PC-9 (cell line): Measurements from ENCODE around the gene ANKRD18A. TPM values are rescaled to one million over a fixed set of nuclear protein-coding genes. Genes with fewer than 3 reads are reported as not detected.

Source experiments
- BruUV-seq: library from RNA; stranded (reverse); fragments of 400-500 nt; replicated peaks from 2 replicates; lab custom pipeline; 2021; lab: Mats Ljungman, UMichigan
- CTCF ChIA-PET: fragments of 300-600 bp; sonication (Branson Sonifier 250); formaldehyde crosslinking; loops from one replicate; lab custom pipeline; 2022; ENCODE audit warnings: antibody characterized with exemption; lab: Charles Lee
- POLR2A ChIA-PET: fragments of 300-600 bp; sonication (Branson Sonifier 250); formaldehyde crosslinking; loops from one replicate; lab custom pipeline; 2022; ENCODE audit warnings: antibody characterized with exemption; ENCODE audit not compliant: unreplicated experiment; lab: Charles Lee
- DNase-seq, 2 experiments: peaks; one replicate each; pipeline versions ENCODE4 v3.0.0 to v3.0.0-alpha.2; 2015 to 2022; ENCODE audit warnings: mixed read lengths in 1 of 2
- H2AFZ ChIP-seq: fragments of 200-600 bp; sonication (generic); 2 replicates; pipeline ENCODE4 v1.8.1; 2017; ENCODE audit warnings: antibody characterized with exemption
- H3F3A ChIP-seq: fragments of 200-600 bp; sonication (generic); 2 replicates; pipeline ENCODE4 v1.8.1; 2017; ENCODE audit warnings: antibody characterized with exemption, mild to moderate bottlenecking, low read depth; ENCODE audit not compliant: insufficient read depth
- H3K27ac ChIP-seq: fragments of 200-600 bp; sonication (generic); 2 replicates; pipeline ENCODE4 v1.6.1; 2016; ENCODE audit warnings: mixed run types
- H3K27me3 ChIP-seq: fragments of 200-600 bp; sonication (generic); 2 replicates; pipeline ENCODE4 v1.6.1; 2016; ENCODE audit warnings: low read depth, mixed run types; ENCODE audit not compliant: insufficient read depth
- H3K36me3 ChIP-seq: fragments of 200-600 bp; sonication (generic); 2 replicates; pipeline ENCODE4 v1.6.1; 2016; ENCODE audit warnings: low read depth, mixed run types
- H3K4me1 ChIP-seq: fragments of 200-600 bp; sonication (generic); replicated peaks from 2 replicates; pipeline ENCODE4 v1.6.1; 2016; ENCODE audit warnings: mixed run types; ENCODE audit not compliant: insufficient read depth
- H3K4me2 ChIP-seq: fragments of 200-600 bp; sonication (generic); 2 replicates; pipeline ENCODE4 v1.6.1; 2017; ENCODE audit warnings: mixed run types
- H3K4me3 ChIP-seq: fragments of 200-600 bp; sonication (generic); 2 replicates; pipeline ENCODE4 v1.6.1; 2016; ENCODE audit warnings: mixed run types
- H3K79me2 ChIP-seq: fragments of 200-600 bp; sonication (generic); 2 replicates; pipeline ENCODE4 v1.6.1; 2017; ENCODE audit warnings: low read depth, mixed run types
- H3K9me2 ChIP-seq: fragments of 200-600 bp; sonication (generic); 2 replicates; pipeline ENCODE4 v1.8.1; 2017; ENCODE audit warnings: mild to moderate bottlenecking; ENCODE audit not compliant: insufficient read depth
- H3K9me3 ChIP-seq: fragments of 200-600 bp; sonication (generic); 2 replicates; pipeline ENCODE4 v1.8.1; 2016; ENCODE audit warnings: low read depth; ENCODE audit not compliant: insufficient read depth
- H4K20me1 ChIP-seq: fragments of 200-600 bp; sonication (generic); 2 replicates; pipeline ENCODE4 v1.8.1; 2017; ENCODE audit not compliant: insufficient read depth
- EZH2 ChIP-seq: fragments of 200-600 bp; sonication (generic); IDR thresholded peaks from 2 replicates; pipeline ENCODE4 v1.8.0; 2017; ENCODE audit warnings: antibody characterized with exemption, low read depth
- intact Hi-C: fragments of 100-400 bp; cut with micrococcal nuclease; formaldehyde crosslinking; loops from one replicate; pipeline ENCODE4 v1.10.0; 2022; ENCODE audit not compliant: unreplicated experiment
- total RNA-seq: library from RNA; stranded (reverse); gene quantifications from 2 replicates; pipeline ENCODE4 v1.2.3, GENCODE V29; 2021
- TF ChIP-seq, protein P1 (sequence below): fragments of 200-600 bp; sonication (generic); conservative IDR thresholded peaks from 2 replicates; pipeline ENCODE4 v1.6.1; 2017; ENCODE audit warnings: mixed run types, antibody characterized with exemption, mild to moderate bottlenecking, moderate library complexity

ANKRD18A gene
- total RNA-seq, 1 experiment from 2014 or later, result 4.9 TPM

DNA sequence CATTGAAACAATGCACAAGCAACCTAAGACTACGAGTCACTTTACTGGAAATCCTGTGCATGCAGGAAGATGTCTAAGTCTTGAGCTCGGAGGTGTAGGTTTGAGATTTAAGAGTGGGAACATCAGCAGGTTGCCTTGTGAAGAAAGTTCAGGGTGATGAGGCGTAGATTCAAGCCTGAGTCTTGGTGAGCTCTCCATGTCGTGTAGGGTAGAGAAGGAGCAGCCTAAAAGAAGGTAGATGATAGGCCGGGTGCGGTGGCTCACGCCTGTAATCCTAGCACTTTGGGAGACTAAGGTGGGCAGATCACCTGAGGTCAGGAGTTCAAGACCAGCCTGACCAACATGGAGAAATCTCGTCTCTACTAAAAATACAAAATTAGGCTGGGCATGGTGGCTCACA is 30.2 kb upstream of the ANKRD18A start:
- Histone ChIP-seq H3K79me2 (no peaks in the 10 kb centered on the region), H2AFZ (no peak overlapping the region), H3K36me3 (no peaks in the 10 kb centered on the region), H3K4me2 (no peak overlapping the region), H3K27ac (no peak overlapping the region), H3K27me3 (no peaks in the 10 kb centered on the region), H3K4me1 (no peaks in the 10 kb centered on the region), H4K20me1 (no peaks in the 10 kb centered on the region), H3K4me3 (no peak overlapping the region), H3K9me2 (no peaks in the 10 kb centered on the region), H3K9me3 (no peaks in the 10 kb centered on the region), H3F3A (no peaks in the 10 kb centered on the region)
- no TSS peak for BruUV-seq
- intact Hi-C loops, result no loop called here
- no peak for DNase-seq
- TF ChIP-seq EZH2, result no peak
- TF ChIP-seq, protein P1, sequence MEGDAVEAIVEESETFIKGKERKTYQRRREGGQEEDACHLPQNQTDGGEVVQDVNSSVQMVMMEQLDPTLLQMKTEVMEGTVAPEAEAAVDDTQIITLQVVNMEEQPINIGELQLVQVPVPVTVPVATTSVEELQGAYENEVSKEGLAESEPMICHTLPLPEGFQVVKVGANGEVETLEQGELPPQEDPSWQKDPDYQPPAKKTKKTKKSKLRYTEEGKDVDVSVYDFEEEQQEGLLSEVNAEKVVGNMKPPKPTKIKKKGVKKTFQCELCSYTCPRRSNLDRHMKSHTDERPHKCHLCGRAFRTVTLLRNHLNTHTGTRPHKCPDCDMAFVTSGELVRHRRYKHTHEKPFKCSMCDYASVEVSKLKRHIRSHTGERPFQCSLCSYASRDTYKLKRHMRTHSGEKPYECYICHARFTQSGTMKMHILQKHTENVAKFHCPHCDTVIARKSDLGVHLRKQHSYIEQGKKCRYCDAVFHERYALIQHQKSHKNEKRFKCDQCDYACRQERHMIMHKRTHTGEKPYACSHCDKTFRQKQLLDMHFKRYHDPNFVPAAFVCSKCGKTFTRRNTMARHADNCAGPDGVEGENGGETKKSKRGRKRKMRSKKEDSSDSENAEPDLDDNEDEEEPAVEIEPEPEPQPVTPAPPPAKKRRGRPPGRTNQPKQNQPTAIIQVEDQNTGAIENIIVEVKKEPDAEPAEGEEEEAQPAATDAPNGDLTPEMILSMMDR, result no peak
- CTCF ChIA-PET, result no interaction called here
- POLR2A ChIA-PET, result no interaction called here

DNA sequence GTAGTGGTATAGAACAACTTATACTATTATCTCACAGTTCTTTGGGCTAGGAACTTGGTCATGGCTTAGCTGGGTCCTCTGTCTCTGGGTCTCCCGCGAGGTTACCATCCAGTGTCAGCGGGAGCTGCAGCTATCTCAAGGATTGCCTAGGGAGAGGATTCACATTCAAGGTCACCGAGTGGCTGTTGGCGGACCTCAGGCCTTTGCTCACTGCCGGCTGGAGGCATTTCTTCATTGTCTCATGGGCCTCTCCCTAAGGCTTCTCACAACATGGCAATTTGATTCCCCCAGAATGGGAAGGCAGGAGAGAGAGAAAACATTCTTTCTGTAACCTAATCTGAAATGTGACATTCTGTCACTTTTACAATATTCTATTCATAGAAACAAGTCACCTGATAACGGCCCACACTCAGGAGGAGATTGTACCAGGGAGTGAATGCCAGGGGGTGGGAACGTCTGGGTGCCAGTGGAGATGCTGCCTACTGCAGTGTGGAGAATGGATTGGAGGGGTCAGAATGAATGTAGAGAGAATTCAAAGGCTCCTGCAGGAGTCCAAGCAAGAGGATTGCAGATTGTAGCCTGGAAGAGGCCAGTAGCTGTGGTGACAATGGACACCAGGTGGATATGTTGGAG is 29.5 kb upstream of the ANKRD18A start:
- no peak overlapping the region for H2AFZ ChIP-seq
- ChIA-PET CTCF (no interaction called here), POLR2A (no interaction called here)
- H3K4me2 ChIP-seq, result no peak overlapping the region
- no peaks in the 10 kb centered on the region for H4K20me1 ChIP-seq
- no peaks in the 10 kb centered on the region for H3K9me2 ChIP-seq
- no peak for DNase-seq
- H3K36me3 ChIP-seq, result no peaks in the 10 kb centered on the region
- TF ChIP-seq, protein P1, result no peak
- TF ChIP-seq EZH2, result no peak
- intact Hi-C loops, result loop anchor here (10.0 kb wide), 1 partner anchor 55 kb away; no protein-coding TSS in a partner anchor
- H3K27me3 ChIP-seq, result no peaks in the 10 kb centered on the region
- H3K79me2 ChIP-seq, result no peaks in the 10 kb centered on the region
- H3K9me3 ChIP-seq, result no peaks in the 10 kb centered on the region
- no TSS peak for BruUV-seq
- no peak overlapping the region for H3K4me3 ChIP-seq
- no peak overlapping the region for H3K27ac ChIP-seq
- H3F3A ChIP-seq, result no peaks in the 10 kb centered on the region
- H3K4me1 ChIP-seq, result no peaks in the 10 kb centered on the region

DNA sequence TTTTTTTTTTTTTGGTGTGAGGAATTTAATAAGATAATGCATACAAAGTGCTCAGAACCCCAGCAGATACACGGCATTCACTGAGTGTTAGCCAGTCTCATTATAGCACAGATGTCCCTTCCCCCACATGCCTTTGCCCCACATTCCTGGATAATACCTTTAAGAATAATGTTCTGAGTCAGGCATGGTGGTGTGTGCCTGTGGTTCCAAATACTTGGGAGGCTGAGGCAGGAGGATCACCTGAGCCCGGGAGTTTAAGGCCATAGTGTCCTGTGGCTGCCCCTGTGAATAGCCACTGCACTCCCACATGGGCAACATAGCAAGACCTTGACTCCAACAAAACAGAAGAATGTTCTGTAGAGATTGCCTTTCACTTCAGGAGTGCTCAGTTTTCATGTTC is 24.2 kb upstream of the ANKRD18A start:
- Histone ChIP-seq H2AFZ (no peak overlapping the region), H3K27ac (no peak overlapping the region), H3K9me2 (no peaks in the 10 kb centered on the region), H3K4me1 (peaks cover 2% of the 10 kb centered on the region; the same call in 1 of the 2 replicates), H3K27me3 (no peaks in the 10 kb centered on the region), H3K36me3 (no peaks in the 10 kb centered on the region), H3K79me2 (no peaks in the 10 kb centered on the region), H3K9me3 (no peaks in the 10 kb centered on the region), H4K20me1 (no peaks in the 10 kb centered on the region), H3F3A (peaks cover 4% of the 10 kb centered on the region; the same call in 1 of the 2 replicates), H3K4me3 (no peak overlapping the region), H3K4me2 (no peak overlapping the region)
- no peak for TF ChIP-seq EZH2
- TF ChIP-seq, protein P1, result no peak
- BruUV-seq, result no TSS peak
- DNase-seq, result no peak
- intact Hi-C loops, result loop anchor here (10.0 kb wide), 1 partner anchor 60 kb away; no protein-coding TSS in a partner anchor
- ChIA-PET POLR2A (no interaction called here), CTCF (no interaction called here)
